CD4-positive, alpha-beta memory T cell (primary cell): ENCODE results near the gene SLC22A1. TPM values are rescaled to one million over a fixed set of nuclear protein-coding genes. Genes with fewer than 3 reads are reported as not detected.

Experiments used
- CTCF ChIA-PET: fragments of 350-600 bp; sonication (Branson Sonifier 250); formaldehyde crosslinking; loops from one replicate; lab custom pipeline; 2021; ENCODE audit warnings: inconsistent platforms; ENCODE audit not compliant: partially characterized antibody; lab: Charles Lee
- POLR2A ChIA-PET: fragments of 350-600 bp; sonication (Branson Sonifier 250); formaldehyde crosslinking; loops from one replicate; lab custom pipeline; 2021; ENCODE audit not compliant: partially characterized antibody; lab: Charles Lee
- DNase-seq, 5 donors: peaks; one replicate each; pipeline versions ENCODE4 v3.0.0 to v3.0.0-alpha.2; 2020 to 2022; ENCODE audit warnings: mixed read lengths in 1 of 5
- H3K27ac ChIP-seq: one replicate; pipeline ENCODE4 v1.7.0; 2013; ENCODE audit warnings: low read depth, low read length
- H3K27me3 ChIP-seq: 2 replicates; pipeline ENCODE4 v1.7.0; 2013; ENCODE audit warnings: mild to moderate bottlenecking, low read length, moderate library complexity; ENCODE audit not compliant: insufficient read depth
- H3K36me3 ChIP-seq: 2 replicates; pipeline ENCODE4 v1.7.0; 2013; ENCODE audit warnings: mild to moderate bottlenecking, low read length, moderate library complexity; ENCODE audit not compliant: insufficient read depth
- H3K4me1 ChIP-seq: 2 replicates; pipeline ENCODE4 v1.7.0; 2013; ENCODE audit warnings: mild to moderate bottlenecking, low read length, moderate library complexity; ENCODE audit not compliant: insufficient read depth
- H3K4me3 ChIP-seq, 2 donors: one replicate each; pipeline ENCODE4 v1.7.0; 2013; ENCODE audit warnings: low read length in 2 of 2, mild to moderate bottlenecking in 1 of 2
- H3K9me3 ChIP-seq, 2 donors: one replicate each; pipeline ENCODE4 v1.7.0; 2013; ENCODE audit warnings: low read length in 2 of 2, control low read depth in 1 of 2; ENCODE audit not compliant: control insufficient read depth in 1 of 2
- H3K27ac Mint-ChIP-seq, 7 donors: one replicate each; pipeline ENCODE4 v1.8.0; 2020 to 2021; ENCODE audit warnings: mixed read lengths in 7 of 7, mild to moderate bottlenecking in 6 of 7, inconsistent platforms in 3 of 7, moderate library complexity in 3 of 7
- H3K27me3 Mint-ChIP-seq, 2 donors: one replicate each; pipeline ENCODE4 v1.8.0; 2020 to 2021; ENCODE audit warnings: mixed read lengths in 2 of 2
- H3K36me3 Mint-ChIP-seq, 2 donors: one replicate each; pipeline ENCODE4 v1.8.0; 2020 to 2021; ENCODE audit warnings: mixed read lengths in 2 of 2, inconsistent platforms in 1 of 2, mild to moderate bottlenecking in 1 of 2
- H3K4me1 Mint-ChIP-seq, 4 donors: one replicate each; pipeline ENCODE4 v1.8.0; 2020 to 2021; ENCODE audit warnings: mixed read lengths in 4 of 4, mild to moderate bottlenecking in 1 of 4
- H3K4me3 Mint-ChIP-seq, 8 donors: one replicate each; pipeline ENCODE4 v1.8.0; 2020 to 2021; ENCODE audit warnings: mixed read lengths in 8 of 8, mild to moderate bottlenecking in 7 of 8, moderate library complexity in 6 of 8, inconsistent platforms in 3 of 8
- H3K9me3 Mint-ChIP-seq, 8 donors: one replicate each; pipeline ENCODE4 v1.8.0; 2020 to 2021; ENCODE audit warnings: mixed read lengths in 8 of 8, mild to moderate bottlenecking in 5 of 8, inconsistent platforms in 3 of 8, moderate library complexity in 1 of 8
- intact Hi-C: fragments of 100-400 bp; cut with micrococcal nuclease; formaldehyde crosslinking; loops from one replicate; pipeline ENCODE4 v1.15.1; 2023
- polyA plus RNA-seq, 2 donors: library from polyadenylated mRNA; unstranded; fragments of 300-500 nt; fragmentation: Illumina TruSeq; gene quantifications; one replicate each; pipeline ENCODE4 v1.2.3, GENCODE V29; 2021
- total RNA-seq, 2 experiments: library from RNA; stranded (reverse); gene quantifications; one replicate each; pipeline ENCODE4 v1.2.3, GENCODE V29; 2021

SLC22A1 gene
- total and polyA plus RNA-seq, 4 experiments from 2014 or later: 0.11 to 1.00 (median 0.93) TPM; not detected in 1

DNA sequence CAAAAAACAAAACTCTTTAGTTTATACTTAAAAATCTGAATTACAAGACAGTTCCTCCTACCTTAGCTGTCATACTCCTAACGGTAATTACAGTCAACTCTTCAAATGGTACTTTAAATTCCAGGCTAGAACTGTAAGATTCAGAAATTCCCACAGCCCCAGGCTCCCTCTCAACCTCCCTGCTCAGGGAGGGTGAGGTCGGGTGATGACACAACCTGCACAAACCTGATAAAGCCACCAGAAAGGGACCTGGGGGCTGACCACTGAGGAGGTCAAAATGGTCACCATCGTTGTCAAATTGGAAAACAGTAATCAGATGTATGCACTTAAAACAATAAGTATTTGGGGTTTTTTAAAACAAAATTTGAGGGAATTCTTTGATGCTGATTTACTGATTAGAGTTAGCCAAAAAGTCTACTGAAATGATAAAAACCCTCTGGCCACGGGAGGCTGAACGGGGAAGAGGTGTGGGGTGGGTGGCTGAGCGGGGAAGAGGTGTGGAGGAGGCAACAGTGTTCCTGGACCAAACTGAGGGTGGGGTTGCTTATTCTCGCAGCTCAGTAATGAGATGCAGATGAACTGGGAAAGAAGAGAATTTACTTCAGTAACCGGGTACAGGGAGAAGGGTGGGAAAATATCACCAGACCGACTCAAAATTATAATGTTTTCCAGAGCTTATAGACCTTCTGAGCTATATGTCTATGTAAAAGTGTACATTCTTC lies 52.4 kb downstream of the SLC22A1 start:
- CTCF ChIA-PET: no interaction called here

DNA sequence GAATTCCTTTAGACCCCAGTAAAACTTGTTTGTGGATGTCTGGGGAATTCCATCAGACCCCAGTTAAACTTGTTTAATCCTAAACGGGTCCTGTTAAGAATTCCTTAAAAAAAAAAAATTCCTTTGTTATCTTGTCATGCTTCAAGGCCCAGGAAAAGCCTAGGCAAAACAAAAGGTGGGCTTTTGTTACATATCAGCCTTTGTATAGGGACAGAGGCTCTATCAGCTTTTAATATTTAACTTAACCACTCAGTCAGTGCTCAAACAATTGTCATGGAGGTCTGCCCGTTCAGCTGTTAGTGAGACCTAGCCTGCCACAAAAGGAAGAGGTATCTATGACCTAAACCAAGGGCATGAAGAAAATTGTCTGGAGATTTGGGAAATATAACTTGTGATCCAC lies 53.1 kb downstream of the SLC22A1 start:
- no peak overlapping the region for H3K27ac ChIP-seq
- ChIA-PET POLR2A (no interaction called here), CTCF (no interaction called here)
- intact Hi-C loops: no loop called here
- H3K36me3 Mint-ChIP-seq: no peaks in the 10 kb centered on the region
- peaks cover 15 to 16% of the 10 kb centered on the region in 2 donors for H3K27me3 Mint-ChIP-seq
- no peak overlapping the region for H3K27ac Mint-ChIP-seq
- H3K9me3 ChIP-seq: no peaks in the 10 kb centered on the region
- H3K36me3 ChIP-seq: no peaks in the 10 kb centered on the region
- no peaks in the 10 kb centered on the region for H3K4me1 Mint-ChIP-seq
- H3K4me3 ChIP-seq: no peak overlapping the region
- peaks cover 0 to 3% (median 0%) of the 10 kb centered on the region in 8 donors for H3K9me3 Mint-ChIP-seq
- no peak overlapping the region for H3K4me3 Mint-ChIP-seq
- H3K4me1 ChIP-seq: no peaks in the 10 kb centered on the region
- H3K27me3 ChIP-seq: peaks cover 3% of the 10 kb centered on the region
- no peak for DNase-seq

More for the DNA sequence above, 52.4 kb downstream of the SLC22A1 start:
- no peak overlapping the region for H3K27ac Mint-ChIP-seq
- DNase-seq: no peak
- H3K27me3 ChIP-seq: peaks cover 3% of the 10 kb centered on the region
- H3K9me3 Mint-ChIP-seq: peaks cover 0 to 3% (median 0%) of the 10 kb centered on the region in 8 donors
- no peaks in the 10 kb centered on the region for H3K36me3 ChIP-seq
- no peaks in the 10 kb centered on the region for H3K9me3 ChIP-seq
- H3K4me3 ChIP-seq: no peak overlapping the region
- no peaks in the 10 kb centered on the region for H3K4me1 ChIP-seq
- no peak overlapping the region for H3K27ac ChIP-seq
- no peaks in the 10 kb centered on the region for H3K36me3 Mint-ChIP-seq
- intact Hi-C loops: no loop called here
- no peak overlapping the region for H3K4me3 Mint-ChIP-seq
- POLR2A ChIA-PET: no interaction called here
- no peaks in the 10 kb centered on the region for H3K4me1 Mint-ChIP-seq
- H3K27me3 Mint-ChIP-seq: peaks cover 15 to 16% of the 10 kb centered on the region in 2 donors

DNA sequence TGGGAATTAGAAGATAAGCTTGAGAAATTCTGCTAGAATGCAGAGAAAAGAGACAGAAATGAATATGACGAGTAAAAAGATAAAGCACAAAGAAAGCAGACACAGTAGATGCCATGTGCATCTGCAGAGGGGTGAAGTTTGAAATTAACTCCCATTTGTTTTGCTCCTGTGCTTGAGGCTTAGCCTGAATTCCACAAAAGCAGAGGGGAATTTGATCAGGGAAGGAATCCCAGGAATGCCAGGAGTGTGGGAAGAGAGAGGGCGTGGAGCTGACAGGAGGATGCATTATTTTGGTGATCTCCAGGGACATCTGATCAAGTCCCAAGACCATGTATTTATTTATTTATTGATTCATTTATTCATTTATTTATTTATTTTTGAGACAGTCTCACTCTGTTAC lies 55.6 kb downstream of the SLC22A1 start:
- no peaks in the 10 kb centered on the region for H3K36me3 ChIP-seq

DNA sequence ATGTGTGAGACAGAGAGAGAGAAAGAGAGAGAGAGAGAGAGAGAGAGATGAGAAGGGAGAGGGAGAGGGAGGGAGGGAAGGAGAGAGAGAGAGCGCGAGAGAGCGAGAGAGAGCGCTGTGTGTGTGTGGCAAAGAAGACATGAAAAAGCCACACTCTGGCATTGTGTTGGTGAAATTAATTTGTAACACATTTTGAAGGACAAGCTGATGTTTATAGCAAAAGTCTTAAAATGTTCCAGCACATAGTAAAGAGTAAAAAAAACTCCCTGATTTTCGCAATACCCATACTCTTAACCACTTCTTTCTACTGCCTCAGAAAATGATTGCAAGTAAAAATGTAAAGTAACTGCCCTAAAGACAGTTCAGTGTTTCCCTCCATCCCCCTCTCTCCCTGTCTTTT lies 56.7 kb downstream of the SLC22A1 start:
- no peaks in the 10 kb centered on the region for H3K4me1 ChIP-seq
- CTCF ChIA-PET: no interaction called here
- peaks cover 6 to 8% of the 10 kb centered on the region in 2 donors for H3K27me3 Mint-ChIP-seq
- intact Hi-C loops: no loop called here
- H3K27ac ChIP-seq: no peak overlapping the region
- no peak for DNase-seq
- no peak overlapping the region for H3K4me3 ChIP-seq
- no peaks in the 10 kb centered on the region for H3K27me3 ChIP-seq
- peaks cover 0 to 3% (median 0%) of the 10 kb centered on the region in 8 donors for H3K9me3 Mint-ChIP-seq
- H3K36me3 Mint-ChIP-seq: no peaks in the 10 kb centered on the region
- H3K36me3 ChIP-seq: no peaks in the 10 kb centered on the region
- POLR2A ChIA-PET: no interaction called here
- H3K4me3 Mint-ChIP-seq: no peak overlapping the region
- no peak overlapping the region for H3K27ac Mint-ChIP-seq
- no peaks in the 10 kb centered on the region for H3K9me3 ChIP-seq
- no peaks in the 10 kb centered on the region for H3K4me1 Mint-ChIP-seq

More for the DNA sequence above, 55.6 kb downstream of the SLC22A1 start:
- H3K4me3 ChIP-seq: no peak overlapping the region
- no peaks in the 10 kb centered on the region for H3K36me3 Mint-ChIP-seq
- H3K27ac ChIP-seq: no peak overlapping the region
- ChIA-PET CTCF (no interaction called here), POLR2A (no interaction called here)
- no peak overlapping the region for H3K4me3 Mint-ChIP-seq
- H3K4me1 ChIP-seq: no peaks in the 10 kb centered on the region
- no peaks in the 10 kb centered on the region for H3K9me3 Mint-ChIP-seq
- no peak overlapping the region for H3K27ac Mint-ChIP-seq
- H3K9me3 ChIP-seq: no peaks in the 10 kb centered on the region
- no peaks in the 10 kb centered on the region for H3K27me3 ChIP-seq
- H3K27me3 Mint-ChIP-seq: peaks cover 12 to 13% of the 10 kb centered on the region in 2 donors
- DNase-seq: no peak
- no peaks in the 10 kb centered on the region for H3K4me1 Mint-ChIP-seq
- intact Hi-C loops: no loop called here

DNA sequence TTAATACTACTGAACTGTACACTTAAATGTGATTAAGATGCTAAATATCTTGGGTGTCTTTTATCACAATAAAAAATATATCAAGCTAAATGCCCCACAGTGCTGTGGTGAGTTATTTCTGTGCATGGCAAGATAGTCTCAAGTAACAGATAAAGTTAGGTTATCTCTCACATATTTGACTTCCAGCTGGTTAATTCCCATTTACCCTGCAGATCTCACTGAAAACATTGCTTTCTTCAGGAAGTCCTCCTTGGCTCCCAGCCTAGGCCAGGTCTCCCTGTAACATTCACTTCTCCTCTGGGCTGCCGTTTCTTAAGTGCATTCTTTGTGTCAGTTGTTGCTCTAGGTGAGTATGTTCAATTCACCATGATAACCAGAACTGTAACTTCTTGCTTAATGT lies 59.1 kb downstream of the SLC22A1 start:
- Histone ChIP-seq H3K36me3 (no peaks in the 10 kb centered on the region), H3K4me1 (no peaks in the 10 kb centered on the region), H3K4me3 (no peak overlapping the region), H3K27me3 (no peaks in the 10 kb centered on the region), H3K27ac (no peak overlapping the region), H3K9me3 (no peaks in the 10 kb centered on the region)
- H3K4me3 Mint-ChIP-seq: no peak overlapping the region
- intact Hi-C loops: no loop called here
- no peaks in the 10 kb centered on the region for H3K4me1 Mint-ChIP-seq
- POLR2A ChIA-PET: no interaction called here
- CTCF ChIA-PET: no interaction called here
- H3K36me3 Mint-ChIP-seq: no peaks in the 10 kb centered on the region
- no peak for DNase-seq
- peaks cover 11 to 12% of the 10 kb centered on the region in 2 donors for H3K27me3 Mint-ChIP-seq
- H3K27ac Mint-ChIP-seq: no peak overlapping the region
- H3K9me3 Mint-ChIP-seq: peaks cover 0 to 5% (median 1%) of the 10 kb centered on the region in 8 donors

DNA sequence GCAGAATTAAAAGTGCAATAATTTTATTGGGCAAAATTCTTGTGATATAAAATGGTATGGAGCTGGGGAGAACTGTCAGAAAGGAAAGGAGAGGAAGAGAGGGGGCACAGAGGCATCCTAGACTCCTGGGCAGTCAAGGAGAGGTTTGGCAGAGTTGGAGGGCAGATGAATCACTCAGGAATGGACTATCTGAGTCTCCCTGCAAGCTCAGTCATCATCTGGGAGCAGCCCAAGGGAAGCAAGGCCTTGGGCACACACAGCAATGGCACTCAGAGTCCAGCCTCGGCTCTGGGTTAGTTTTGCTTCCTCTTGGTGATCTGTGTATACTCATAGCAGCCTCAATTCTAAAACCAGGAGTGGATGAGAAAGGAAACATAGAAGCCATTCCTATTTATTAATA lies 67.2 kb downstream of the SLC22A1 start:
- ChIA-PET CTCF (no interaction called here), POLR2A (no interaction called here)
- H3K9me3 ChIP-seq: peaks cover 0 to 11% of the 10 kb centered on the region in 2 donors
- H3K4me3 Mint-ChIP-seq: no peak overlapping the region
- H3K4me1 Mint-ChIP-seq: no peaks in the 10 kb centered on the region
- H3K9me3 Mint-ChIP-seq: peaks cover 4 to 43% (median 29%) of the 10 kb centered on the region in 8 donors
- no peaks in the 10 kb centered on the region for H3K27me3 ChIP-seq
- H3K36me3 ChIP-seq: no peaks in the 10 kb centered on the region
- H3K27ac Mint-ChIP-seq: no peak overlapping the region
- intact Hi-C loops: no loop called here
- H3K27me3 Mint-ChIP-seq: peaks cover 11 to 16% of the 10 kb centered on the region in 2 donors
- no peaks in the 10 kb centered on the region for H3K4me1 ChIP-seq
- no peak for DNase-seq
- no peak overlapping the region for H3K27ac ChIP-seq
- H3K36me3 Mint-ChIP-seq: peaks cover 0 to 6% of the 10 kb centered on the region in 2 donors
- no peak overlapping the region for H3K4me3 ChIP-seq

DNA sequence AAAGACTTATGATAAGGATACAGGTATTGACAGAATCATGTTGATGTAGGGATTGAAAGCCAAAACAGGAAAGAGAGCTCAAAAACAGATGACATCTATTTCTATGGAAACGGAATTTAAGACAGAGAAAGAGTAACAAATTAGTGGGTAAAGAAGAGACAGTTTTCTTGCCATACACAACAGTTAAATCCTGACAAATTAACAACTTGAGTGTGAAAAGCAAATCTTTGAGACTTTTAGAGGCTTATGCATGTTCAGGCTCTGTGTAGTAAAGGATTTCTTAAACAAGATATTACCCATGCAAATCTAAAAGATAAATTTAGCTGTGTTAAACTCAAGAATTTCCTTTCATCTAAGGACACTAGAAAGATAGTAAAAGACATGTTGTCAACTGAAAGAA lies 68.5 kb downstream of the SLC22A1 start:
- Mint-ChIP-seq H3K4me1 (no peaks in the 10 kb centered on the region), H3K9me3 (peaks cover 4 to 56% (median 41%) of the 10 kb centered on the region in 8 donors), H3K27me3 (peaks cover 9 to 10% of the 10 kb centered on the region in 2 donors), H3K36me3 (peaks cover 6 to 9% of the 10 kb centered on the region in 2 donors), H3K4me3 (no peak overlapping the region), H3K27ac (no peak overlapping the region)
- no peaks in the 10 kb centered on the region for H3K4me1 ChIP-seq
- intact Hi-C loops: no loop called here
- no peak for DNase-seq
- peaks cover 0 to 17% of the 10 kb centered on the region in 2 donors for H3K9me3 ChIP-seq
- H3K27ac ChIP-seq: no peak overlapping the region
- ChIA-PET CTCF (no interaction called here), POLR2A (no interaction called here)
- H3K36me3 ChIP-seq: no peaks in the 10 kb centered on the region
- no peak overlapping the region for H3K4me3 ChIP-seq
- no peaks in the 10 kb centered on the region for H3K27me3 ChIP-seq
